Measurements from ENCODE around the gene HACD4.

Gene HACD4

DNA sequence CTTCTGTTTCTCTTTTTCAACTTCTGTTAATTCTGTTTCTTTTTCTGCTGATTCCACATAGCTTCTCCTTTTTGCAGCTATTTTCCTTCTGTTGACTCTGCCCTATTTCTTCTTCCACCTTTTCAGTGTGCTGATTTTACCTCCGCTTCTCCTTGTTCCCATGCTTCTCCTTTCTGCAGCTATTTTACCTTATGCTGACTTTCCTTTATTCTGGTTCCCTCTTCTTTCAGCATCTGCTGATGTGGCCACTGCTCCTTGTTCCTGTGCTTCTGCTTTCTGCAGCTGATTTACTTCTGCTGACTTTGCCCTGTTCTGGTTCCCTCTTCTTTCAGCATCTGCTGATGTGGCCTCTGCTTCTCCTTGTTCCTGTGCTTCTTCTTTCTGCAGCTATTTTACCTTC is 58.8 kb downstream of the HACD4 start:
- DNase-seq, result no peak

DNA sequence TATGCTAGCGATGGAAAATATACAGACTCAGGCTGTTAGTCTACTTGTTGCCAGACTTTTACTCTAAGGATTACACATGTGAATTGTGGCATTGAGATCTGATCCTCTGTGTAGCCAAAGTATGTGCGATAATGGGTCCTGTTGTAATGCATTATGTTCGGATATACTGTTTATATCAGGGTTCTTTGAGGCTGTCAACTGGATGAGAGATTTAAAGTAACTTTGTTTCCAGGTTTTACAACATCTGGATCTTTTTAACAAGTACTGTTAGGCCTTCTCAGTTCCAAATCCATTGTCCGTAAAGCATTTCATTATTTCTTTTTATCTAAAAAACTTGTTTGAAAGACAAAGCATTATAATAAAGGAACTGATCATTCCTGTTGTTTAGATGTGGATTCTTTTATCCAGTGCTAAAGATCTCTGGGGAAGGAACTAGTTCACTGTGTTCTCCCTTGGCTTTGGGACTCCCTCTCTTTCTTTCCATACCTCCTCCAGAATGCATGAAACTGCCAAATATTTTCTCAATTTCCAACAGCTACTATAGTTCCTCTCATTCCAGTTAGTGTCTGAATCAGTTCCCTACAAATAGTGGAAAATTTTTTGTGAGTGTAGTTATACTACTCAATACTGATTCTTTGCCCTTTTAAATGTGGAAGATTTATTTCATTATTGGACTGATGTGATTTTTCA is 68.8 kb downstream of the HACD4 start:
- DNase-seq, result no peak

DNA sequence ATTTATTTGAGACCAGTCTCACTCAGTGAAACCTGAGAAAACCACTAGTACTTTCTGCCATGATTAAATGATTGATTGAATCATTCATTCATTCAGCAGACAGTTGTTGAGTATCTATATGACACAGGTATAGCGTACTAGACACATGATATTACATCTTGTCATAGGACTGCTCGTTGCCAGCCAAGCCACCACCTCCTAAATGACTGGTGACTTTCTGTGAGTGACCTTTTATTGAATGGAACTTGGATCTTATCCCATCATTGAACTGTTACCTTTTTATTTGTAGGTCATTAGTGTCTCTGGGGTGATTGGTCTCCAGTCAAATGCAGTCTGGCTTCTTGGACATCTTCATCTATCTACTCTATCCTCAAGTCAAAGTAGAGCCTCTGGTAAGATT is 80.7 kb downstream of the HACD4 start:
- DNase-seq, result no peak
